Stimulated activated CD4-positive, alpha-beta T cell treated with anti-CD3 and anti-CD28 coated beads, TNF-alpha, amount 100 ng/mL, for 24 hours (primary cell): Measurements from ENCODE around the gene PLEKHM3.
"Not testable (repeated sequence)": the region's sequence is repeated elsewhere in the genome, so short reads cannot be mapped to it uniquely, and the experiment has no call there.

ENCODE experiments used
- DNase-seq, 3 experiments: peaks; one replicate each; pipeline ENCODE4 v3.0.0-alpha.2; 2020; ENCODE audit warnings: low read depth in 3 of 3

PLEKHM3 gene

GRCh38 chr2:207950063-207950760 is 75.1 kb downstream of the PLEKHM3 start:
- DNase-seq, result no peak

GRCh38 chr2:207949245-207949644 is 76.1 kb downstream of the PLEKHM3 start:
- DNase-seq, result not testable (repeated sequence)

- no peak for DNase-seq
Observed at GRCh38 chr2:207944979-207945600, 80.2 kb downstream of the PLEKHM3 start.

- DNase-seq, result no peak
Observed at GRCh38 chr2:207944334-207944733, 81.0 kb downstream of the PLEKHM3 start.

- no peak for DNase-seq
Observed at GRCh38 chr2:207939342-207940108, 85.8 kb downstream of the PLEKHM3 start.

- no peak for DNase-seq
Observed at GRCh38 chr2:207938886-207939285, 86.4 kb downstream of the PLEKHM3 start.

- no peak for DNase-seq
Observed at GRCh38 chr2:207938415-207938814, 86.9 kb downstream of the PLEKHM3 start.

GRCh38 chr2:207937823-207938222 is 87.5 kb downstream of the PLEKHM3 start:
- no peak for DNase-seq

- no peak for DNase-seq
Observed at GRCh38 chr2:207937253-207937652, 88.1 kb downstream of the PLEKHM3 start.

GRCh38 chr2:207936380-207936779 is 88.9 kb downstream of the PLEKHM3 start:
- DNase-seq, result no peak

- DNase-seq, result no peak
Observed at GRCh38 chr2:207935991-207936370, 89.3 kb downstream of the PLEKHM3 start.

GRCh38 chr2:207935121-207935990 is 90.0 kb downstream of the PLEKHM3 start:
- no peak for DNase-seq

- DNase-seq, result no peak
Observed at GRCh38 chr2:207934720-207935119, 90.6 kb downstream of the PLEKHM3 start.

GRCh38 chr2:207933396-207934065 is 91.8 kb downstream of the PLEKHM3 start:
- no peak for DNase-seq

- no peak for DNase-seq
Observed at GRCh38 chr2:207932106-207932505, 93.2 kb downstream of the PLEKHM3 start.

- DNase-seq, result no peak
Observed at GRCh38 chr2:207930747-207931146, 94.6 kb downstream of the PLEKHM3 start.

GRCh38 chr2:207929923-207930322 is 95.4 kb downstream of the PLEKHM3 start:
- no peak for DNase-seq

- DNase-seq, result no peak
Observed at GRCh38 chr2:207928079-207928478, 97.2 kb downstream of the PLEKHM3 start.

GRCh38 chr2:207926989-207927300 is 98.4 kb downstream of the PLEKHM3 start:
- DNase-seq, result no peak

- no peak for DNase-seq
Observed at GRCh38 chr2:207926133-207926988, 99.0 kb downstream of the PLEKHM3 start.

- DNase-seq, result no peak
Observed at GRCh38 chr2:207925601-207926000, 99.7 kb downstream of the PLEKHM3 start.
